LoVo (cell line): ENCODE results near the gene IGSF21.

Experiments used
- DNase-seq: peaks from one replicate; pipeline ENCODE4 v3.0.0-alpha.2; 2016; ENCODE audit warnings: low spot score

Gene IGSF21

GRCh38 chr1:18422954-18423353 lies 315.4 kb downstream of the IGSF21 start:
- DNase-seq, result no peak

- DNase-seq, result no peak
Measured at GRCh38 chr1:18426580-18426979, 319.0 kb downstream of the IGSF21 start.
